GM12865 (cell line): ENCODE measurements around the gene OGDH.
A peak's percentile ranks its signal among the peaks of the same experiment; 100 is the strongest.

Experiments
- DNase-seq: peaks from one replicate; pipeline ENCODE4 v3.0.0; 2010; ENCODE audit warnings: low read depth
- H3K4me3 ChIP-seq: 2 replicates; pipeline ENCODE4 v1.5.1; 2011; ENCODE audit warnings: mild to moderate bottlenecking, low read depth, low read length, control low read depth
- CTCF ChIP-seq: IDR thresholded peaks from 2 replicates; pipeline ENCODE4 v1.5.1; 2011; ENCODE audit warnings: low read length, control low read depth, low read depth, inconsistent platforms; ENCODE audit not compliant: insufficient read depth; ENCODE audit errors: missing control alignments

Gene OGDH

GRCh38 chr7:44608916-44609648 is 2.7 kb downstream of the OGDH start:
- no peak for DNase-seq
- TF ChIP-seq CTCF: no peak
- no peak overlapping the region for H3K4me3 ChIP-seq

GRCh38 chr7:44609829-44610228 is 3.4 kb downstream of the OGDH start:
- TF ChIP-seq CTCF: no peak
- no peak overlapping the region for H3K4me3 ChIP-seq
- DNase-seq: no peak

GRCh38 chr7:44615149-44615611 is 8.8 kb downstream of the OGDH start:
- TF ChIP-seq CTCF: no peak
- no peak overlapping the region for H3K4me3 ChIP-seq
- no peak for DNase-seq

GRCh38 chr7:44615793-44616192 is 9.4 kb downstream of the OGDH start:
- no peak for DNase-seq
- TF ChIP-seq CTCF: no peak
- no peak overlapping the region for H3K4me3 ChIP-seq

- no peak for DNase-seq
- TF ChIP-seq CTCF: no peak
- no peak overlapping the region for H3K4me3 ChIP-seq
These were observed 10.1 kb downstream of the OGDH start for GRCh38 chr7:44616545-44616944.

GRCh38 chr7:44617225-44617890 is 10.9 kb downstream of the OGDH start:
- DNase-seq: peak; percentile 54
- peak overlapping the region; percentile 19; the same call in 1 of the 2 replicates for H3K4me3 ChIP-seq
- no peak for TF ChIP-seq CTCF
